Aorta (tissue), 5 donors: ENCODE measurements around the gene CTTNBP2NL. TPM values are rescaled to one million over a fixed set of nuclear protein-coding genes. Genes with fewer than 3 reads are reported as not detected.
A peak's percentile ranks its signal among the peaks of the same experiment; 100 is the strongest.

Source experiments
- ATAC-seq: fragments of 200-7000 bp; cut with Tn5 transposase; one replicate; pipeline ENCODE4 v1.9.1; 2022; ENCODE audit warnings: moderate library complexity; ENCODE audit not compliant: low FRiP score
- DNase-seq, 2 donors: peaks; one replicate each; pipeline ENCODE4 v3.0.0-alpha.2; 2020
- H3K27ac ChIP-seq, 2 donors: one replicate each; pipeline ENCODE4 v1.5.1; 2013; ENCODE audit warnings: low read length in 2 of 2, mild to moderate bottlenecking in 2 of 2, moderate library complexity in 2 of 2, control low read depth in 1 of 2, inconsistent platforms in 1 of 2, low read depth in 1 of 2
- H3K27me3 ChIP-seq, 2 donors: one replicate each; pipeline ENCODE4 v1.6.1; 2013; ENCODE audit warnings: control low read depth in 1 of 2, low read length in 1 of 2, mild to moderate bottlenecking in 1 of 2, moderate library complexity in 1 of 2; ENCODE audit not compliant: insufficient read depth in 2 of 2, control insufficient read depth in 1 of 2
- H3K36me3 ChIP-seq, 2 donors: one replicate each; pipeline ENCODE4 v1.6.1; 2013; ENCODE audit warnings: control low read depth in 1 of 2, low read length in 1 of 2, mild to moderate bottlenecking in 1 of 2; ENCODE audit not compliant: insufficient read depth in 2 of 2, control insufficient read depth in 1 of 2
- H3K4me1 ChIP-seq, 2 donors: one replicate each; pipeline ENCODE4 v1.6.1; 2013; ENCODE audit warnings: low read length in 2 of 2, control low read depth in 1 of 2, mild to moderate bottlenecking in 1 of 2, moderate library complexity in 1 of 2; ENCODE audit not compliant: insufficient read depth in 2 of 2, control insufficient read depth in 1 of 2
- H3K4me3 ChIP-seq, 2 donors: one replicate each; pipeline ENCODE4 v1.5.1; 2013; ENCODE audit warnings: low read length in 2 of 2, control low read depth in 1 of 2, mild to moderate bottlenecking in 1 of 2
- H3K9me3 ChIP-seq: one replicate; pipeline ENCODE4 v1.6.1; 2013; ENCODE audit warnings: mild to moderate bottlenecking, low read length; ENCODE audit not compliant: control insufficient read depth
- WGBS, 2 donors: extraction: QIAGEN DNeasy Blood & Tissue Kit; methylation state at CpG; one replicate each; pipeline ENCODE4 v1.1.7; 2013; 5-methylcytosine and 5-hydroxymethylcytosine counted together
- intact Hi-C, 2 donors: fragments of 100-400 bp; cut with DNase I; formaldehyde crosslinking; loops; one replicate each; pipeline versions ENCODE4 v1.14.2 to v1.15.0; 2022
- polyA plus RNA-seq, 2 donors: library from polyadenylated mRNA; stranded (reverse); fragments of 200-250 nt; gene quantifications; one replicate each; pipeline ENCODE4 v1.2.3, GENCODE V29; 2013
- total RNA-seq, 2 donors: library from RNA; stranded (reverse); fragmentation: NEBNext Ultra II Directional; extraction: Animal tissue kit (Norgen Biotek cat#: 25700); gene quantifications; one replicate each; pipeline ENCODE4 v1.2.1, GENCODE V29; 2021
- donor health status: healthy with polysubstance abuse.
- donor health status: Bipolar disorder and iron deficiency.
- donor health status: DM: no; HTN: no; CAD: no.
- donor health status: DM: no; HTN: no; CAD: no.
- donor health status: DM: yes; HTN: yes; CAD: no.

The CTTNBP2NL gene
- total and polyA plus RNA-seq, 4 donors, result 7.9 to 65.8 (median 34.4) TPM

DNA sequence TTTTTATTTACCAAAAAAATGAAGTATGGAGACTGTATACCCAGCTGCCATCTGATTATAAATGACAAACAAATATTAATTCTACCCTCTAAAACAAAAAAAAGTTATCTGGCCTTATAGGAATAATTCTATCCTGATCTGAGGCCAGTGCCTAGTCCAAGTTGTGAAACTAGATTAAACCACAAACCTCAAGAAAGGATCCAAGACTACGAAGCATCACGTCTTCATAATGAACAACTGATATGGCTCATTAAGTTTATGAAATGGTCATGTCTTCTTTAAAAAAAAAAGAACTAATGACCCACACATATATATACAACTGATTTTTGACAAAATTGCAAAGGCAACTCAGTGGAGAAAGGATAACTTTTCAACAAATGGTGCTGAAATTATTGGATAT lies 32.4 kb upstream of the CTTNBP2NL start:
- Histone ChIP-seq H3K9me3 (no peaks in the 10 kb centered on the region), H3K4me1 (no peaks in the 10 kb centered on the region), H3K27me3 (no peaks in the 10 kb centered on the region), H3K27ac (no peak overlapping the region), H3K36me3 (no peaks in the 10 kb centered on the region), H3K4me3 (no peak overlapping the region)
- intact Hi-C loops, result loop anchor here (10.0 kb wide), 2 partner anchors 251 to 579 kb away; partner anchors contain the start of genes CAPZA1 (in 1 of the 2) and ST7L (in 1 of the 2)
- DNase-seq (no peak), ATAC-seq (no peak)
- WGBS, 2 donors, result 86 to 89% methylated on average over 2 of the region's 2 CpGs

- intact Hi-C loops, result loop anchor here (10.0 kb wide), 2 partner anchors 247 to 583 kb away; partner anchors contain the start of genes CAPZA1 (in 1 of the 2) and ST7L (in 1 of the 2)
- Histone ChIP-seq H3K4me1 (no peaks in the 10 kb centered on the region), H3K27ac (no peak overlapping the region), H3K36me3 (no peaks in the 10 kb centered on the region), H3K4me3 (no peak overlapping the region), H3K27me3 (no peaks in the 10 kb centered on the region), H3K9me3 (no peaks in the 10 kb centered on the region)
- DNase-seq (no peak), ATAC-seq (no peak)
- WGBS, 2 donors, result 77 to 80% methylated on average over 3 of the region's 3 CpGs
Measured at GRCh38 chr1:112368198-112368597, 27.8 kb upstream of the CTTNBP2NL start.

GRCh38 chr1:112369392-112370285 lies 26.4 kb upstream of the CTTNBP2NL start:
- H3K4me1 ChIP-seq, result no peaks in the 10 kb centered on the region
- WGBS, 2 donors, result 19 to 20% methylated on average over 16 of the region's 16 CpGs
- no peaks in the 10 kb centered on the region for H3K9me3 ChIP-seq
- no peak overlapping the region for H3K4me3 ChIP-seq
- H3K36me3 ChIP-seq, result no peaks in the 10 kb centered on the region
- H3K27me3 ChIP-seq, result no peaks in the 10 kb centered on the region
- DNase-seq, result peak; percentile 89 to 97
- ATAC-seq, result peak; percentile 97
- intact Hi-C loops, result loop anchor here (1.0 to 10.0 kb wide), 3 partner anchors 10 to 585 kb away; partner anchors contain the start of genes CAPZA1 (in 1 of the 2) and ST7L (in 1 of the 2)
- H3K27ac ChIP-seq, result no peak overlapping the region

- ATAC-seq (no peak), DNase-seq (no peak)
- no peaks in the 10 kb centered on the region for H3K4me1 ChIP-seq
- H3K27me3 ChIP-seq, result no peaks in the 10 kb centered on the region
- intact Hi-C loops, result no loop called here
- no peak overlapping the region for H3K4me3 ChIP-seq
- no peak overlapping the region for H3K27ac ChIP-seq
- no peaks in the 10 kb centered on the region for H3K9me3 ChIP-seq
- 49 to 54% methylated on average over 4 of the region's 4 CpGs for WGBS, 2 donors
- H3K36me3 ChIP-seq, result no peaks in the 10 kb centered on the region
Measured at GRCh38 chr1:112370996-112371395, 25.0 kb upstream of the CTTNBP2NL start.

GRCh38 chr1:112371775-112372174 lies 24.2 kb upstream of the CTTNBP2NL start:
- no peaks in the 10 kb centered on the region for H3K4me1 ChIP-seq
- no peak overlapping the region for H3K27ac ChIP-seq
- ATAC-seq, result no peak
- no peak overlapping the region for H3K4me3 ChIP-seq
- H3K27me3 ChIP-seq, result no peaks in the 10 kb centered on the region
- H3K9me3 ChIP-seq, result no peaks in the 10 kb centered on the region
- DNase-seq, result no peak
- intact Hi-C loops, result no loop called here
- no peaks in the 10 kb centered on the region for H3K36me3 ChIP-seq
- WGBS, 2 donors, result 68 to 78% methylated on average over 3 of the region's 3 CpGs

GRCh38 chr1:112373806-112374205 lies 22.2 kb upstream of the CTTNBP2NL start:
- H3K27ac ChIP-seq, result no peak overlapping the region
- no peaks in the 10 kb centered on the region for H3K27me3 ChIP-seq
- no peaks in the 10 kb centered on the region for H3K9me3 ChIP-seq
- no peak for ATAC-seq
- H3K4me3 ChIP-seq, result no peak overlapping the region
- 77 to 81% methylated on average over 1 of the region's 1 CpG for WGBS, 2 donors
- no peaks in the 10 kb centered on the region for H3K36me3 ChIP-seq
- intact Hi-C loops, result no loop called here
- DNase-seq, result no peak
- no peaks in the 10 kb centered on the region for H3K4me1 ChIP-seq

- no peaks in the 10 kb centered on the region for H3K4me1 ChIP-seq
- WGBS, 2 donors, result 46 to 67% methylated on average over 1 of the region's 1 CpG
- ATAC-seq, result no peak
Measured at GRCh38 chr1:112375701-112376100, 20.3 kb upstream of the CTTNBP2NL start.

GRCh38 chr1:112380356-112380755 lies 15.7 kb upstream of the CTTNBP2NL start:
- H3K27me3 ChIP-seq, result no peaks in the 10 kb centered on the region
- H3K36me3 ChIP-seq, result no peaks in the 10 kb centered on the region
- ATAC-seq, result no peak
- no peaks in the 10 kb centered on the region for H3K4me1 ChIP-seq
- no peak overlapping the region for H3K27ac ChIP-seq
- H3K9me3 ChIP-seq, result no peaks in the 10 kb centered on the region
- WGBS, 2 donors, result 57 to 67% methylated on average over 1 of the region's 1 CpG
- no peak overlapping the region for H3K4me3 ChIP-seq
- no peak for DNase-seq
- intact Hi-C loops, result no loop called here

More at GRCh38 chr1:112375701-112376100, 20.3 kb upstream of the CTTNBP2NL start:
- no peaks in the 10 kb centered on the region for H3K36me3 ChIP-seq
- intact Hi-C loops, result no loop called here
- no peaks in the 10 kb centered on the region for H3K9me3 ChIP-seq
- H3K27me3 ChIP-seq, result no peaks in the 10 kb centered on the region
- no peak overlapping the region for H3K27ac ChIP-seq
- no peak for DNase-seq
- no peak overlapping the region for H3K4me3 ChIP-seq
